ENCODE measurements around the gene ZNF711. TPM values are rescaled to one million over a fixed set of nuclear protein-coding genes. Genes with fewer than 3 reads are reported as not detected.
"Not testable (repeated sequence)": the region's sequence is repeated elsewhere in the genome, so short reads cannot be mapped to it uniquely, and the experiment has no call there.

ZNF711 gene
- total RNA-seq, 1 donor from 2014 or later, result 21.2 TPM

- Mint-ChIP-seq H3K27ac (ENCODE audit: unreplicated experiment) (no peak overlapping the region), H3K9me3 (ENCODE audit: unreplicated experiment) (no peaks in the 10 kb centered on the region), H3K36me3 (ENCODE audit: low read depth, unreplicated experiment) (no peaks in the 10 kb centered on the region), H3K4me1 (ENCODE audit: unreplicated experiment) (no peaks in the 10 kb centered on the region), H3K27me3 (ENCODE audit: unreplicated experiment) (peaks cover 2% of the 10 kb centered on the region), H3K4me3 (ENCODE audit: unreplicated experiment) (no peak overlapping the region)
- TF ChIP-seq CTCF (IDR thresholded peaks at IDR 0.05; ENCODE audit: unreplicated experiment), result no peak
- no peak for DNase-seq (ENCODE audit: low spot score)
These were observed 27.8 kb upstream of the ZNF711 start for GRCh38 chrX:85215946-85216345.

- no peak for DNase-seq (ENCODE audit: low spot score)
- no peaks in the 10 kb centered on the region for H3K27me3 Mint-ChIP-seq (ENCODE audit: unreplicated experiment)
- H3K4me3 Mint-ChIP-seq (ENCODE audit: unreplicated experiment), result no peak overlapping the region
- TF ChIP-seq CTCF (IDR thresholded peaks at IDR 0.05; ENCODE audit: unreplicated experiment), result no peak
- H3K27ac Mint-ChIP-seq (ENCODE audit: unreplicated experiment), result no peak overlapping the region
- H3K36me3 Mint-ChIP-seq (ENCODE audit: low read depth, unreplicated experiment), result no peaks in the 10 kb centered on the region
- H3K4me1 Mint-ChIP-seq (ENCODE audit: unreplicated experiment), result no peaks in the 10 kb centered on the region
- no peaks in the 10 kb centered on the region for H3K9me3 Mint-ChIP-seq (ENCODE audit: unreplicated experiment)
These were observed 22.4 kb upstream of the ZNF711 start for GRCh38 chrX:85221361-85221760.

GRCh38 chrX:85223359-85223758 lies 20.4 kb upstream of the ZNF711 start:
- TF ChIP-seq CTCF (IDR thresholded peaks at IDR 0.05; ENCODE audit: unreplicated experiment), result no peak
- no peaks in the 10 kb centered on the region for H3K9me3 Mint-ChIP-seq (ENCODE audit: unreplicated experiment)
- DNase-seq (ENCODE audit: low spot score), result no peak
- H3K4me1 Mint-ChIP-seq (ENCODE audit: unreplicated experiment), result no peaks in the 10 kb centered on the region
- H3K27ac Mint-ChIP-seq (ENCODE audit: unreplicated experiment), result no peak overlapping the region
- H3K4me3 Mint-ChIP-seq (ENCODE audit: unreplicated experiment), result no peak overlapping the region
- no peaks in the 10 kb centered on the region for H3K36me3 Mint-ChIP-seq (ENCODE audit: low read depth, unreplicated experiment)
- H3K27me3 Mint-ChIP-seq (ENCODE audit: unreplicated experiment), result no peaks in the 10 kb centered on the region

GRCh38 chrX:85243155-85243554 lies 636 bp upstream of the ZNF711 start:
- H3K27me3 Mint-ChIP-seq (ENCODE audit: unreplicated experiment), result peaks cover 9% of the 10 kb centered on the region
- no peak for DNase-seq (ENCODE audit: low spot score)
- peak overlapping the region; percentile 89 for H3K4me3 Mint-ChIP-seq (ENCODE audit: unreplicated experiment)
- H3K9me3 Mint-ChIP-seq (ENCODE audit: unreplicated experiment), result no peaks in the 10 kb centered on the region
- H3K27ac Mint-ChIP-seq (ENCODE audit: unreplicated experiment), result peak overlapping the region; percentile 77
- peaks cover 4% of the 10 kb centered on the region for H3K4me1 Mint-ChIP-seq (ENCODE audit: unreplicated experiment)
- no peak for TF ChIP-seq CTCF (IDR thresholded peaks at IDR 0.05; ENCODE audit: unreplicated experiment)
- H3K36me3 Mint-ChIP-seq (ENCODE audit: low read depth, unreplicated experiment), result no peaks in the 10 kb centered on the region

GRCh38 chrX:85244450-85245211 lies 840 bp downstream of the ZNF711 start:
- Mint-ChIP-seq H3K4me3 (ENCODE audit: unreplicated experiment) (peak overlapping the region; percentile 97), H3K27ac (ENCODE audit: unreplicated experiment) (peak overlapping the region; percentile 93), H3K4me1 (ENCODE audit: unreplicated experiment) (peaks cover 4% of the 10 kb centered on the region), H3K9me3 (ENCODE audit: unreplicated experiment) (no peaks in the 10 kb centered on the region), H3K27me3 (ENCODE audit: unreplicated experiment) (peaks cover 9% of the 10 kb centered on the region), H3K36me3 (ENCODE audit: low read depth, unreplicated experiment) (no peaks in the 10 kb centered on the region)
- TF ChIP-seq CTCF (IDR thresholded peaks at IDR 0.05; ENCODE audit: unreplicated experiment), result no peak
- peak; percentile 6 for DNase-seq (ENCODE audit: low spot score)

- H3K27me3 Mint-ChIP-seq (ENCODE audit: unreplicated experiment); H3K36me3 Mint-ChIP-seq (ENCODE audit: low read depth, unreplicated experiment); DNase-seq (ENCODE audit: low spot score); H3K4me3 Mint-ChIP-seq (ENCODE audit: unreplicated experiment); H3K27ac Mint-ChIP-seq (ENCODE audit: unreplicated experiment); H3K9me3 Mint-ChIP-seq (ENCODE audit: unreplicated experiment); H3K4me1 Mint-ChIP-seq (ENCODE audit: unreplicated experiment): not testable (repeated sequence)
These were observed 41.5 kb downstream of the ZNF711 start for GRCh38 chrX:85285286-85285685.

All from endothelial cell (in vitro differentiated cells).